CD4-positive, alpha-beta T cell (primary cell): ENCODE results near the gene EDEM2. TPM values are rescaled to one million over a fixed set of nuclear protein-coding genes. Genes with fewer than 3 reads are reported as not detected.
A peak's percentile ranks its signal among the peaks of the same experiment; 100 is the strongest.
"Not testable (repeated sequence)": the region's sequence is repeated elsewhere in the genome, so short reads cannot be mapped to it uniquely, and the experiment has no call there.

Experiments used
- ATAC-seq: fragments of 200-7000 bp; cut with Tn5 transposase; one replicate; pipeline ENCODE4 v1.10.0; 2022; ENCODE audit warnings: mild to moderate bottlenecking; ENCODE audit not compliant: poor library complexity
- CTCF ChIA-PET: fragments of 350-600 bp; sonication (Branson Sonifier 250); formaldehyde crosslinking; loops from one replicate; lab custom pipeline; 2021; ENCODE audit warnings: antibody characterized with exemption, inconsistent platforms; lab: Charles Lee
- POLR2A ChIA-PET: fragments of 350-600 bp; sonication (Branson Sonifier 250); formaldehyde crosslinking; loops from one replicate; lab custom pipeline; 2021; ENCODE audit warnings: antibody characterized with exemption, inconsistent platforms; lab: Charles Lee
- DNase-seq, 14 experiments: peaks; one replicate each; pipeline ENCODE4 v3.0.0-alpha.2; 2013 to 2020; ENCODE audit warnings: mixed read lengths in 2 of 14
- H3K27ac ChIP-seq, 2 donors: one replicate each; pipeline versions ENCODE4 v1.5.1 to v1.7.0; 2013; ENCODE audit warnings: low read length in 2 of 2, low read depth in 1 of 2, mild to moderate bottlenecking in 1 of 2
- H3K27me3 ChIP-seq, 2 experiments: 1 replicate in 1 of 2; 2 replicates in 1 of 2; pipeline versions ENCODE4 v1.6.1 to v1.7.0; 2013; ENCODE audit warnings: low read length in 2 of 2, control low read depth in 1 of 2, mild to moderate bottlenecking in 1 of 2, moderate library complexity in 1 of 2; ENCODE audit not compliant: insufficient read depth in 2 of 2, control insufficient read depth in 1 of 2
- H3K36me3 ChIP-seq: one replicate; pipeline ENCODE4 v1.6.1; 2013; ENCODE audit warnings: low read length, control low read depth; ENCODE audit not compliant: insufficient read depth
- H3K4me1 ChIP-seq: one replicate; pipeline ENCODE4 v1.6.1; 2013; ENCODE audit warnings: low read length, control low read depth; ENCODE audit not compliant: insufficient read depth
- H3K4me3 ChIP-seq: one replicate; pipeline ENCODE4 v1.5.1; 2013; ENCODE audit warnings: mild to moderate bottlenecking, low read length, moderate library complexity
- H3K9me3 ChIP-seq, 2 experiments: 1 replicate in 1 of 2; 2 replicates in 1 of 2; pipeline versions ENCODE4 v1.6.1 to v1.7.0; 2013; ENCODE audit warnings: low read length in 2 of 2, mild to moderate bottlenecking in 2 of 2, control low read depth in 1 of 2, moderate library complexity in 1 of 2; ENCODE audit not compliant: control insufficient read depth in 1 of 2, insufficient read depth in 1 of 2
- H3K27ac Mint-ChIP-seq: one replicate; pipeline ENCODE4 v1.8.0; 2020; ENCODE audit warnings: mixed read lengths
- H3K27me3 Mint-ChIP-seq: one replicate; pipeline ENCODE4 v1.8.0; 2021; ENCODE audit warnings: mixed read lengths
- H3K36me3 Mint-ChIP-seq: one replicate; pipeline ENCODE4 v1.8.0; 2021; ENCODE audit warnings: low read depth, mixed read lengths
- H3K4me1 Mint-ChIP-seq: one replicate; pipeline ENCODE4 v1.8.0; 2021; ENCODE audit warnings: low read depth, mixed read lengths
- H3K4me3 Mint-ChIP-seq: one replicate; pipeline ENCODE4 v1.8.0; 2020; ENCODE audit warnings: mild to moderate bottlenecking, mixed read lengths
- H3K9me3 Mint-ChIP-seq: one replicate; pipeline ENCODE4 v1.8.0; 2020; ENCODE audit warnings: mixed read lengths
- intact Hi-C, 2 experiments: fragments of 100-400 bp; cut with DNase I in 1 of 2; cut with micrococcal nuclease in 1 of 2; formaldehyde crosslinking; loops; one replicate each; pipeline versions ENCODE4 v1.15.1 to v1.9.0; 2023 to 2025; cut with DNase I, micrococcal nuclease
- total RNA-seq, 174 experiments: library from RNA in 2 of 174; stranded (reverse) in 2 of 174; gene quantifications; one replicate each; pipeline ENCODE4 v1.2.3 and lab custom pipeline; 2021 to 2026
- TF ChIP-seq, protein P1 (sequence below): fragments of 200-600 bp; IDR thresholded peaks from one replicate; pipeline ENCODE4 v1.8.0; 2022; ENCODE audit warnings: antibody characterized with exemption, mild to moderate bottlenecking

Gene EDEM2
- total RNA-seq, 2 experiments from 2014 or later, result 12.2 to 12.6 TPM

DNA sequence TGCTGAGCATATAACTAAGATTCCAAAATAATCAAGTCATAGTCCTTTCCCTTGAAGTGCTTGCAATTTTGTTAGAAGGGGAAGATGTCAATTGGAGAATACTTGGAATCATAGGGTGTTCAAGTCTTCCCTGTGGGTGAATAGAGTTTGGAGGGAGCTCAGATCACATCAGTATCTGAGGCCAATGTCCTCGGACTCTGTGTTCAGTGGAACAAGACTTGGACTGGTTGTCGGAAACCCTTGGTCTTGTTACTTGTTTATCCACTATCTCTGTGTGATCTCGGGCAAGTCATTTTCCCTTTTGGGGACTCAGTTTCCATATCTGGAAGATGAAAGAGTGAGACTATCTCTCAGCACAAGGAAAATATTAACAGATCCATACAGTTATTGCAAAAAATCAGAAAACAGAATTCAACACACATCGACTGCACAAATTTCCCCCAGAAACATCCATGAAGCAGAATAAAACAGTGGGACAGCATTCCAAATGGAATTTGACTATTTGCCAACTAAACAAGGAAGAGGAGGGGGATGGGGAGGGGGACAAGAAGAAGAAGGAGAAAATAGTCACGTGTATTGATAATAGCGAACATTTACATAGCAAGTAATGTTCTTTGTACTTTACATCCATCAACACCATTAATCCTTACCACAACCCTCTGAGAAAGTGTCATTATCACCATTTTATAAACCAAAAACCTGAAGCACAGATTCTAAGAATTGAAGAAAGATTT is 3.9 kb upstream of the EDEM2 start:
- Mint-ChIP-seq H3K4me3 (no peak overlapping the region), H3K27ac (no peak overlapping the region), H3K4me1 (peaks cover 29% of the 10 kb centered on the region), H3K9me3 (no peaks in the 10 kb centered on the region), H3K36me3 (peaks cover 7% of the 10 kb centered on the region), H3K27me3 (no peaks in the 10 kb centered on the region)
- no peak overlapping the region for H3K4me3 ChIP-seq
- ATAC-seq, result no peak
- intact Hi-C loops, result loop anchor here in 1 of 2 experiments (1.0 kb wide), 1 partner anchor 9 kb away; no protein-coding TSS in a partner anchor
- no peak overlapping the region for H3K27ac ChIP-seq
- H3K27me3 ChIP-seq, result no peaks in the 10 kb centered on the region
- H3K4me1 ChIP-seq, result peaks cover 18% of the 10 kb centered on the region
- TF ChIP-seq, protein P1, sequence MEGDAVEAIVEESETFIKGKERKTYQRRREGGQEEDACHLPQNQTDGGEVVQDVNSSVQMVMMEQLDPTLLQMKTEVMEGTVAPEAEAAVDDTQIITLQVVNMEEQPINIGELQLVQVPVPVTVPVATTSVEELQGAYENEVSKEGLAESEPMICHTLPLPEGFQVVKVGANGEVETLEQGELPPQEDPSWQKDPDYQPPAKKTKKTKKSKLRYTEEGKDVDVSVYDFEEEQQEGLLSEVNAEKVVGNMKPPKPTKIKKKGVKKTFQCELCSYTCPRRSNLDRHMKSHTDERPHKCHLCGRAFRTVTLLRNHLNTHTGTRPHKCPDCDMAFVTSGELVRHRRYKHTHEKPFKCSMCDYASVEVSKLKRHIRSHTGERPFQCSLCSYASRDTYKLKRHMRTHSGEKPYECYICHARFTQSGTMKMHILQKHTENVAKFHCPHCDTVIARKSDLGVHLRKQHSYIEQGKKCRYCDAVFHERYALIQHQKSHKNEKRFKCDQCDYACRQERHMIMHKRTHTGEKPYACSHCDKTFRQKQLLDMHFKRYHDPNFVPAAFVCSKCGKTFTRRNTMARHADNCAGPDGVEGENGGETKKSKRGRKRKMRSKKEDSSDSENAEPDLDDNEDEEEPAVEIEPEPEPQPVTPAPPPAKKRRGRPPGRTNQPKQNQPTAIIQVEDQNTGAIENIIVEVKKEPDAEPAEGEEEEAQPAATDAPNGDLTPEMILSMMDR, result no peak
- H3K36me3 ChIP-seq, result no peaks in the 10 kb centered on the region
- no peaks in the 10 kb centered on the region for H3K9me3 ChIP-seq
- ChIA-PET POLR2A (no interaction called here), CTCF (no interaction called here)
- DNase-seq, result no peak

DNA sequence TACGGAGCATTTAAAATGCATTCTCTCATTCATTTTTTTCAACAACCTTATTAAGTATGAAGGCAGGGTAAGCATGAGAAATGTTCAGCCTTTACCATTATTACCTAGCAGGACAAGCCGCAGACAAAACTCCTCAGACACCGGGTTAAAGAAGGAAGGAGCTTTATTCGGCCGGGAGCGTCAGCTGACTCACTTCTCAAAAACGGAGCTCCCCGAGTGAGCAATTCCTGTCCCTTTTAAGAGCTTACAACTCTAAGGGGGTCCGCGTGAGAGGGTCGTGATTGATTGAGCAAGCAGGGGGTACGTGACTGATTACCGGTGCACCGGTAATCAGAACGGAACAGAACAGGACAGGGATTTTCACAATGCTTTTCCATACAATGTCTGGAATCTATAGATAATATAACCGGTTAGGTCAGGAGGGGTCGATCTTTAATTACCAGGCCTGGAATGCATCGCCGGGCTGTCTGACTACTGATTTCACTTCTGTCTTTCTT is 487 bp upstream of the EDEM2 start:
- Mint-ChIP-seq H3K4me3 (peak overlapping the region; percentile 96), H3K27ac (peak overlapping the region; percentile 93), H3K4me1 (peaks cover 42% of the 10 kb centered on the region), H3K36me3 (peaks cover 28% of the 10 kb centered on the region)
- peak overlapping the region; percentile 77 for H3K4me3 ChIP-seq
- ATAC-seq, result peak; percentile 18
- H3K9me3 Mint-ChIP-seq, H3K9me3 ChIP-seq, H3K27me3 ChIP-seq, H3K36me3 ChIP-seq, H3K27me3 Mint-ChIP-seq: not testable (repeated sequence)
- ChIA-PET POLR2A (interaction anchor here (0.5 to 2.0 kb wide), 15 partner anchors 12 to 1035 kb away, joined by 3 to 16 read pairs (median 4); partner anchors contain the start of genes ACSS2, CPNE1, MMP24OS and RBM12), CTCF (interaction anchor here (0.9 to 2.1 kb wide), 5 partner anchors 52 to 807 kb away, joined by 3 to 15 read pairs (median 3); partner anchors contain the start of gene SCAND1)
- H3K27ac ChIP-seq, result peak overlapping the region; percentile 37 to 55
- intact Hi-C loops, result loop anchor here (2.0 to 10.0 kb wide), 6 partner anchors 55 to 845 kb away; partner anchors contain the start of genes TRPC4AP (in 2 of the 2), AHCY (in 1 of the 2), GGT7 (in 1 of the 2) and MMP24OS (in 1 of the 2)
- DNase-seq, result peak in 3 of 14 experiments; percentile 18 to 51 (median 23)
- H3K4me1 ChIP-seq, result peaks cover 32% of the 10 kb centered on the region

DNA sequence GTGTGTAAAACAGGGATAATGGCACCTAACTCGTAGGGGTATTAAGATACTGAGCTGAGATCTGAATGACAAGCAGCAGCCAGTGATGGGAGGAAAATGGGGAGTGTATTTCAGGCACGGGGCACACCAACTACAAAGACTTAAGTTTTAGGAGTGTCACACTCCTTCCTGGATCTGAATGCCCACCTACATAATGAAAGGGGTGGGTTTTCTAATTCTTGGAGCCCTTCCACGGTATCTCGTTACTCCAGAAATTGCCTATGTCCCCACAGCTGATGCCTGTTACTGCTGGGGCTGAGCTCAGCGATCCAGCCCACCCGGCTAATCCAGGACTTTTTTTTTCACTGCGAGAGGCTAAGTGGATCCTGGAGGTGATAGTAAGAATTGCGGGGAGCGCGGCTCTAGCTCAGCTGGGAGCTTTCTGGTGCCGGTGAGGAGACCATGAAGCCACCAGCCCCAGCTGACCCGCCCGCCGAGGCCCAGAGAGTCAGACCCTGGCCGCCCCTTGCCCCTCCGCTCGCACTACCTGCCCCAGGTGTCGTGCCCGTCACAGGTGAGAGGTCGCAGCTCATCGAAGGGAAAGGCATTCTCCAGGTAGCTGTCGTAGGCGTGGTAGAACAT is 727 bp downstream of the EDEM2 start:
- peaks cover 49% of the 10 kb centered on the region for H3K4me1 Mint-ChIP-seq
- POLR2A ChIA-PET, result interaction anchor here (0.5 to 2.0 kb wide), 14 partner anchors 13 to 808 kb away, joined by 3 to 16 read pairs (median 6); partner anchors contain the start of genes CPNE1, ITCH, MMP24OS and RBM12
- peak; percentile 22 for ATAC-seq

More for the DNA sequence above, 727 bp downstream of the EDEM2 start:
- peak overlapping the region; percentile 96 for H3K4me3 Mint-ChIP-seq
- no peaks in the 10 kb centered on the region for H3K27me3 Mint-ChIP-seq
- H3K4me3 ChIP-seq, result peak overlapping the region; percentile 77
- H3K36me3 ChIP-seq, result peaks cover 21% of the 10 kb centered on the region
- H3K9me3 Mint-ChIP-seq, result no peaks in the 10 kb centered on the region
- peaks cover 40% of the 10 kb centered on the region for H3K36me3 Mint-ChIP-seq
- H3K4me1 ChIP-seq, result peaks cover 32% of the 10 kb centered on the region
- H3K9me3 ChIP-seq, result no peaks in the 10 kb centered on the region
- peak in 4 of 14 experiments; percentile 4 to 13 (median 8) for DNase-seq
- TF ChIP-seq, protein P1, result no peak
- intact Hi-C loops, result loop anchor here (2.0 to 10.0 kb wide), 6 partner anchors 54 to 844 kb away; partner anchors contain the start of genes AHCY (in 1 of the 2), GGT7 (in 1 of the 2), MMP24OS (in 1 of the 2) and TRPC4AP (in 1 of the 2)
- peak overlapping the region; percentile 37 to 55 for H3K27ac ChIP-seq
- CTCF ChIA-PET, result interaction anchor here (0.7 to 2.1 kb wide), 7 partner anchors 12 to 808 kb away, joined by 3 to 15 read pairs (median 3); partner anchors contain the start of gene SCAND1
- no peaks in the 10 kb centered on the region for H3K27me3 ChIP-seq
- H3K27ac Mint-ChIP-seq, result peak overlapping the region; percentile 93
